Mesothelial cell of epicardium (in vitro differentiated cells): ENCODE results near the gene RNF225. TPM values are rescaled to one million over a fixed set of nuclear protein-coding genes. Genes with fewer than 3 reads are reported as not detected.

Experiments
- DNase-seq, 2 experiments: peaks; one replicate each; pipeline ENCODE4 v3.0.0; 2021; ENCODE audit warnings: low spot score in 2 of 2; ENCODE audit not compliant: unreplicated experiment in 2 of 2
- H3K27ac Mint-ChIP-seq: 2 replicates; pipeline ENCODE4 v1.8.0; 2021; ENCODE audit warnings: mixed read lengths
- H3K27me3 Mint-ChIP-seq: 2 replicates; pipeline ENCODE4 v1.8.0; 2021; ENCODE audit warnings: low read depth, mixed read lengths
- H3K36me3 Mint-ChIP-seq: 2 replicates; pipeline ENCODE4 v1.8.0; 2021; ENCODE audit warnings: mixed read lengths
- H3K4me1 Mint-ChIP-seq: 2 replicates; pipeline ENCODE4 v1.8.0; 2021; ENCODE audit warnings: mixed read lengths
- H3K4me3 Mint-ChIP-seq: 2 replicates; pipeline ENCODE4 v1.8.0; 2021; ENCODE audit warnings: mild to moderate bottlenecking, moderate library complexity, mixed read lengths
- H3K9me3 Mint-ChIP-seq: 2 replicates; pipeline ENCODE4 v1.8.0; 2021; ENCODE audit warnings: mixed read lengths
- total RNA-seq: library from RNA; stranded (reverse); gene quantifications from 3 replicates; pipeline ENCODE4 v1.2.1, GENCODE V29; 2021
- TF ChIP-seq, protein P1 (sequence below): fragments of 200-600 bp; sonication (generic); IDR thresholded peaks from one replicate; pipeline ENCODE4 v1.5.0; 2021; ENCODE audit warnings: antibody characterized with exemption; ENCODE audit not compliant: unreplicated experiment

Gene RNF225
- total RNA-seq, 1 donor from 2014 or later = 0.83 TPM

DNA sequence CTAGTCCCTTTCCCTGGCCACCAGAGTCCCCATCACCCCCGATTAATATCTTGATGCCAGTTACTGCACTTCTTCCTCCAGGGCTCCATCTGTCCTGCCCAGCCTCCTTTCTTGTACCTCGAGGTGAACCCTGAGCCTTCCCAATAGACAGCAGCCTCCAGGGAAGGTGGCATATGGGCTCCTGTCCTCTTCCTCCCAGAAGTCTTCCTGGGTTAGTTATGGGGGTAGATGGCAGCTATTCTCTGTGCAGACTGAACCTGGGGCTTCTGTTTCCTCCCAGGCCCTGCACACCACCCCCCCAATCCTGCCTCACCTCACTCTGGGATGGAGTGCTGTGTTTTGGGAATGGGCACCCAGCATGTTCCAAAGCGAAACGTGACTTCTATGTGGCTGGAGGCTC is 2.6 kb downstream of the RNF225 start:
- no peak overlapping the region for H3K27ac Mint-ChIP-seq
- TF ChIP-seq, protein P1, sequence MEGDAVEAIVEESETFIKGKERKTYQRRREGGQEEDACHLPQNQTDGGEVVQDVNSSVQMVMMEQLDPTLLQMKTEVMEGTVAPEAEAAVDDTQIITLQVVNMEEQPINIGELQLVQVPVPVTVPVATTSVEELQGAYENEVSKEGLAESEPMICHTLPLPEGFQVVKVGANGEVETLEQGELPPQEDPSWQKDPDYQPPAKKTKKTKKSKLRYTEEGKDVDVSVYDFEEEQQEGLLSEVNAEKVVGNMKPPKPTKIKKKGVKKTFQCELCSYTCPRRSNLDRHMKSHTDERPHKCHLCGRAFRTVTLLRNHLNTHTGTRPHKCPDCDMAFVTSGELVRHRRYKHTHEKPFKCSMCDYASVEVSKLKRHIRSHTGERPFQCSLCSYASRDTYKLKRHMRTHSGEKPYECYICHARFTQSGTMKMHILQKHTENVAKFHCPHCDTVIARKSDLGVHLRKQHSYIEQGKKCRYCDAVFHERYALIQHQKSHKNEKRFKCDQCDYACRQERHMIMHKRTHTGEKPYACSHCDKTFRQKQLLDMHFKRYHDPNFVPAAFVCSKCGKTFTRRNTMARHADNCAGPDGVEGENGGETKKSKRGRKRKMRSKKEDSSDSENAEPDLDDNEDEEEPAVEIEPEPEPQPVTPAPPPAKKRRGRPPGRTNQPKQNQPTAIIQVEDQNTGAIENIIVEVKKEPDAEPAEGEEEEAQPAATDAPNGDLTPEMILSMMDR = no peak
- peaks cover 20% of the 10 kb centered on the region for H3K27me3 Mint-ChIP-seq
- peaks cover 16% of the 10 kb centered on the region for H3K4me1 Mint-ChIP-seq
- H3K36me3 Mint-ChIP-seq = peaks cover 14% of the 10 kb centered on the region
- no peak for DNase-seq
- no peaks in the 10 kb centered on the region for H3K9me3 Mint-ChIP-seq
- H3K4me3 Mint-ChIP-seq = no peak overlapping the region

DNA sequence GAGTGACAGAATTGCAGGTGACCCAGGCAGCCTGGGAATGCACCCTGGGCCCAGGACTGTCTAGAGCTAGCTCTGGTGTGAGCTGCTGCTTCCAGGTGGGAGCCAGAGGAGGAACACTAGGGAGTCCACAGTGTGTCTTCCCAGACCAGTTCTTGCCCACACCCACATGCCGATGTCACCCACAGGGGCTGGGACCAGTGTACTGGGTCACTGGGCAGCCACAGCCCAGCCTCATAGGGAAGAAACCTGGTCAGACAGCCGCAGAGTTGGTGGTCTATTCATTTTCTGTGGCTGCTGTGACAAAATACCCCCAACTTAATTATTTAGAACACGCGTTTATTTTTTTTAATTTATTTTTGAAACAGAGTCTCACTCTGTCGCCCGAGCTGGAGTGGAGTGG is 3.1 kb downstream of the RNF225 start:
- no peaks in the 10 kb centered on the region for H3K9me3 Mint-ChIP-seq
- H3K27ac Mint-ChIP-seq = no peak overlapping the region
- H3K36me3 Mint-ChIP-seq = peaks cover 12% of the 10 kb centered on the region
- H3K27me3 Mint-ChIP-seq = peaks cover 20% of the 10 kb centered on the region
- H3K4me3 Mint-ChIP-seq = no peak overlapping the region
- TF ChIP-seq, protein P1 = no peak
- peaks cover 16% of the 10 kb centered on the region for H3K4me1 Mint-ChIP-seq
- DNase-seq = no peak

DNA sequence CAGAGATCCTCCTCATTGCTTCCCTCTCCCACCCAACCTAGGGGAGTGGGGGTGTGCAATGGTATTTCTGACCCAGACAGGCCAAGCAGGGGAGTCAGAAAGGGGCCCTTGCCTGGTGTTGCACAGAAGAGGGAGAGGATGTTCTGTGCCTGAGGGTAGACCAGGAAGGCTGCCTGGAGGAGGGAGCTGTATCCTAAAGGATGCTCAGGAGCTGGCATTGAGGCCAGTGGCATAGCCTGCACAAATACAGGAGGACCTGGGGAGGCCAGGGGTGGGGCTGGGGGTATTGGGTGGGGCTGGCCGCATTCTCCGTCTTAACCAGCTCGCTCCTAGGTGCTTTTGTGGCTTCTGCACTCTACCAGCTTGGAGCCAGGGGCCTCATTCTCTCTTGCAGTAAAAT is 4.4 kb downstream of the RNF225 start:
- H3K27me3 Mint-ChIP-seq = peaks cover 19% of the 10 kb centered on the region
- TF ChIP-seq, protein P1 = no peak
- no peak overlapping the region for H3K27ac Mint-ChIP-seq
- peak overlapping the region; percentile 87 for H3K4me3 Mint-ChIP-seq
- peaks cover 16% of the 10 kb centered on the region for H3K4me1 Mint-ChIP-seq
- H3K36me3 Mint-ChIP-seq = peaks cover 2% of the 10 kb centered on the region
- no peaks in the 10 kb centered on the region for H3K9me3 Mint-ChIP-seq
- DNase-seq = no peak

- H3K27ac Mint-ChIP-seq = no peak overlapping the region
- H3K9me3 Mint-ChIP-seq = no peaks in the 10 kb centered on the region
- H3K4me3 Mint-ChIP-seq = peak overlapping the region; percentile 87
- H3K4me1 Mint-ChIP-seq = peaks cover 16% of the 10 kb centered on the region
- no peak for DNase-seq
- H3K27me3 Mint-ChIP-seq = peaks cover 19% of the 10 kb centered on the region
- H3K36me3 Mint-ChIP-seq = peaks cover 2% of the 10 kb centered on the region
- TF ChIP-seq, protein P1 = no peak
Observed at GRCh38 chr19:58400316-58400915, 5.0 kb downstream of the RNF225 start.

GRCh38 chr19:58400916-58401839 is 5.7 kb downstream of the RNF225 start:
- TF ChIP-seq, protein P1 = no peak
- DNase-seq = peak; percentile 99
- Mint-ChIP-seq H3K27me3 (peaks cover 13% of the 10 kb centered on the region), H3K9me3 (no peaks in the 10 kb centered on the region), H3K27ac (peak overlapping the region; percentile 97), H3K4me1 (peaks cover 14% of the 10 kb centered on the region), H3K36me3 (peaks cover 2% of the 10 kb centered on the region), H3K4me3 (peak overlapping the region; percentile 87)
